GM12878 (cell line): Measurements from ENCODE around the gene RTEL1. TPM values are rescaled to one million over a fixed set of nuclear protein-coding genes. Genes with fewer than 3 reads are reported as not detected.
A peak's percentile ranks its signal among the peaks of the same experiment; 100 is the strongest.

Source experiments
- ATAC-seq: fragments of 200-7000 bp; cut with Tn5 transposase; 3 replicates; pipeline ENCODE4 v1.9.1; 2020; ENCODE audit warnings: mild to moderate bottlenecking, moderate library complexity
- BruUV-seq: library from RNA; stranded (reverse); fragments of 400-500 nt; replicated peaks from 2 replicates; lab custom pipeline; 2021; lab: Mats Ljungman, UMichigan
- CTCF ChIA-PET: fragments of 300-600 bp; sonication (Branson Sonifier 250); formaldehyde crosslinking; extraction: SDS; loops from one replicate; lab custom pipeline; 2021; ENCODE audit warnings: inconsistent platforms; lab: Yijun Ruan, JAX
- POLR2A ChIA-PET: fragments of 350-600 bp; formaldehyde crosslinking; extraction: SDS; loops from one replicate; lab custom pipeline; 2021; ENCODE audit warnings: inconsistent platforms; lab: Charles Lee
- RAD21 ChIA-PET: fragments of 300-600 bp; sonication (Branson Sonifier 250); formaldehyde crosslinking; loops from one replicate; lab custom pipeline; 2023; ENCODE audit warnings: antibody characterized with exemption; ENCODE audit not compliant: unreplicated experiment; lab: Charles Lee
- SMC1A ChIA-PET: fragments of 300-600 bp; sonication (Branson Sonifier 250); formaldehyde crosslinking; loops from one replicate; lab custom pipeline; 2023; ENCODE audit not compliant: unreplicated experiment, uncharacterized antibody; lab: Charles Lee
- DNase-seq: peaks from one replicate; pipeline ENCODE4 v3.0.0-alpha.2; 2011; ENCODE audit warnings: low read depth, low spot score
- FAIRE-seq: peaks from 3 replicates; lab custom pipeline; 2011; peaks lifted over from hg19 to GRCh38; lab: Jason Lieb, UNC
- H2AFZ ChIP-seq: 2 replicates; pipeline ENCODE4 v1.6.0; 2011; ENCODE audit warnings: low read depth, low read length, control low read depth; ENCODE audit not compliant: control insufficient read depth
- H3K27ac ChIP-seq: 2 replicates; pipeline ENCODE4 v1.5.1; 2011; ENCODE audit warnings: control low read depth; ENCODE audit not compliant: control insufficient read depth, insufficient read depth
- H3K27me3 ChIP-seq, 2 experiments: replicated peaks in 1 of 2; 2 replicates each; pipeline versions ENCODE4 v1.6.0 to v1.6.1; 2011; ENCODE audit warnings: low read length in 1 of 2; ENCODE audit not compliant: control insufficient read depth in 2 of 2, insufficient read depth in 2 of 2
- H3K36me3 ChIP-seq, 2 experiments: 2 replicates each; pipeline ENCODE4 v1.5.1; 2011; ENCODE audit warnings: low read length in 1 of 2; ENCODE audit not compliant: control insufficient read depth in 2 of 2, insufficient read depth in 2 of 2
- H3K4me1 ChIP-seq: 2 replicates; pipeline ENCODE4 v1.6.1; 2011; ENCODE audit warnings: mild to moderate bottlenecking, low read length, moderate library complexity, mixed read lengths; ENCODE audit not compliant: control insufficient read depth, insufficient read depth
- H3K4me2 ChIP-seq: 2 replicates; pipeline ENCODE4 v1.6.0; 2011; ENCODE audit warnings: control low read depth; ENCODE audit not compliant: control insufficient read depth, insufficient read depth
- H3K4me3 ChIP-seq: fragments of 200-600 bp; sonication (generic); 2 replicates; pipeline ENCODE4 v1.5.1; 2016
- H3K79me2 ChIP-seq: 2 replicates; pipeline ENCODE4 v1.6.0; 2011; ENCODE audit warnings: low read length; ENCODE audit not compliant: control insufficient read depth, insufficient read depth
- H3K9ac ChIP-seq: 2 replicates; pipeline ENCODE4 v1.8.0; 2011; ENCODE audit warnings: low read length, control low read depth, mixed read lengths; ENCODE audit not compliant: control insufficient read depth, insufficient read depth
- H3K9me3 ChIP-seq: replicated peaks from 3 replicates; pipeline ENCODE4 v1.5.1; 2011; ENCODE audit warnings: mild to moderate bottlenecking, low read length; ENCODE audit not compliant: control insufficient read depth, insufficient read depth
- H4K20me1 ChIP-seq: 2 replicates; pipeline ENCODE4 v1.6.0; 2011; ENCODE audit not compliant: control insufficient read depth, insufficient read depth
- ASH2L ChIP-seq: fragments of 300-600, 200-600 bp; sonication (generic); IDR thresholded peaks from 2 replicates; pipeline ENCODE4 v1.6.1; 2017; ENCODE audit warnings: low read depth, mild to moderate bottlenecking, borderline replicate concordance
- ATF7 ChIP-seq: fragments of 450-650 bp; IDR thresholded peaks from 2 replicates; pipeline ENCODE4 v1.6.1; 2016; ENCODE audit warnings: low read depth, mild to moderate bottlenecking
- CREB1 ChIP-seq: IDR thresholded peaks from 2 replicates; pipeline ENCODE4 v1.6.1; 2012; ENCODE audit warnings: low read depth, mild to moderate bottlenecking, inconsistent platforms
- EGR1 ChIP-seq, 2 experiments: IDR thresholded peaks; 1 replicate in 1 of 2; 2 replicates in 1 of 2; pipeline ENCODE4 v1.6.1; 2011 to 2012; ENCODE audit warnings: low read depth in 2 of 2, low read length in 2 of 2, borderline replicate concordance in 1 of 2, mild to moderate bottlenecking in 1 of 2, moderate library complexity in 1 of 2
- WGBS: methylation state at CpG from one replicate; pipeline ENCODE4 v1.1.6; 2016; ENCODE audit warnings: low lambda C conversion rate; ENCODE audit not compliant: insufficient replicate concordance, insufficient coverage; ENCODE audit errors: missing lambda C conversion rate; 5-methylcytosine and 5-hydroxymethylcytosine counted together
- in situ Hi-C: fragments of 300-500 bp; cut with MboI; formaldehyde crosslinking; loops from 9 replicates; pipeline ENCODE4 v1.14.3; 2018; ENCODE audit warnings: mixed read lengths
- intact Hi-C: fragments of 100-400 bp; cut with micrococcal nuclease; formaldehyde crosslinking; loops from one replicate; pipeline ENCODE4 v1.14.2; 2022; ENCODE audit not compliant: unreplicated experiment
- polyA plus RNA-seq, 11 experiments: library from polyadenylated mRNA; depleted of rRNA in 4 of 11; unstranded in 6 of 11; stranded (reverse) in 5 of 11; fragments of >200 nt; fragmentation: Nextera tagmentation in 4 of 11; fragmentation: Illumina TruSeq in 1 of 11; extraction: Ambion mirVana in 4 of 11; extraction: Trizol in 1 of 11; gene quantifications; 1 replicate in 1 of 11; 2 replicates in 10 of 11; pipeline versions ENCODE4 v1.2.1 to v1.2.3, GENCODE V29; 2011 to 2016; ENCODE audit warnings: inconsistent platforms in 2 of 11, missing spikeins in 2 of 11, low read depth in 1 of 11
- total RNA-seq, 4 experiments: library from RNA; depleted of rRNA in 3 of 4; stranded (reverse); fragments of >200 nt in 3 of 4; fragmentation: Illumina TruSeq in 1 of 4; extraction: Trizol in 1 of 4; gene quantifications; 2 replicates each; pipeline versions ENCODE4 v1.2.1 to v1.2.3, GENCODE V29; 2013 to 2021

Gene RTEL1
- total and polyA plus RNA-seq, 10 of the 15 experiments (the other 5 are each of a cell fraction or from before 2014, with no cell fraction given): 0.40 to 37.2 (median 15.6) TPM; not detected in 1

DNA sequence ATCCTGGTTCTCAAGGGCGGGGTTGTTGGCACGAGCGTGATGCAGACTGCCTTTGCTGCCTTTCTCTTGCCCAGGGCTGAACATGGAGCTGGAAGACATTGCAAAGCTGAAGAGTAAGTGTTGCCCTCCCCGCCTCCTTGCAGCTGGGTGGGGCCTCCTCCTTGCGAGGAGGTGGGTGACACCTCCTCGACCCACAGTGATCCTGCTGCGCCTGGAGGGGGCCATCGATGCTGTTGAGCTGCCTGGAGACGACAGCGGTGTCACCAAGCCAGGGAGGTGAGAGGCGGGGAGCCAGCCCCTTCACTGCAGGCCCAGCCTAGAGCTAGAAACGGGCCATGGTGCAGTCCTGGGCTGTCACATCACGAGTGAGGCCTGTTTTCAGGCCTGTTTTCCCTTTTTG lies 20.0 kb downstream of the RTEL1 start:
- no peak overlapping the region for H3K4me3 ChIP-seq
- H3K4me2 ChIP-seq: no peak overlapping the region
- FAIRE-seq: no peak
- in situ Hi-C loops (no loop called here), intact Hi-C loops (no loop called here)
- POLR2A ChIA-PET: no interaction called here
- CTCF ChIA-PET: interaction anchor here (0.8 kb wide), 1 partner anchor 107 kb away, joined by 4 read pairs; no protein-coding TSS in a partner anchor
- DNase-seq: no peak
- WGBS: 81% methylated on average over 13 of the region's 13 CpGs
- SMC1A ChIA-PET: no interaction called here
- BruUV-seq: no TSS peak
- H4K20me1 ChIP-seq: no peaks in the 10 kb centered on the region
- no peak overlapping the region for H2AFZ ChIP-seq
- H3K27ac ChIP-seq: no peak overlapping the region
- H3K79me2 ChIP-seq: no peaks in the 10 kb centered on the region
- peaks cover 1 to 4% of the 10 kb centered on the region in 2 experiments; a peak in 2 of 4 replicates for H3K36me3 ChIP-seq
- H3K9ac ChIP-seq: no peak overlapping the region
- RAD21 ChIA-PET: no interaction called here
- TF ChIP-seq ASH2L (no peak), ATF7 (no peak)
- no peaks in the 10 kb centered on the region for H3K27me3 ChIP-seq
- no peaks in the 10 kb centered on the region for H3K4me1 ChIP-seq
- H3K9me3 ChIP-seq: no peaks in the 10 kb centered on the region
- ATAC-seq: no peak

DNA sequence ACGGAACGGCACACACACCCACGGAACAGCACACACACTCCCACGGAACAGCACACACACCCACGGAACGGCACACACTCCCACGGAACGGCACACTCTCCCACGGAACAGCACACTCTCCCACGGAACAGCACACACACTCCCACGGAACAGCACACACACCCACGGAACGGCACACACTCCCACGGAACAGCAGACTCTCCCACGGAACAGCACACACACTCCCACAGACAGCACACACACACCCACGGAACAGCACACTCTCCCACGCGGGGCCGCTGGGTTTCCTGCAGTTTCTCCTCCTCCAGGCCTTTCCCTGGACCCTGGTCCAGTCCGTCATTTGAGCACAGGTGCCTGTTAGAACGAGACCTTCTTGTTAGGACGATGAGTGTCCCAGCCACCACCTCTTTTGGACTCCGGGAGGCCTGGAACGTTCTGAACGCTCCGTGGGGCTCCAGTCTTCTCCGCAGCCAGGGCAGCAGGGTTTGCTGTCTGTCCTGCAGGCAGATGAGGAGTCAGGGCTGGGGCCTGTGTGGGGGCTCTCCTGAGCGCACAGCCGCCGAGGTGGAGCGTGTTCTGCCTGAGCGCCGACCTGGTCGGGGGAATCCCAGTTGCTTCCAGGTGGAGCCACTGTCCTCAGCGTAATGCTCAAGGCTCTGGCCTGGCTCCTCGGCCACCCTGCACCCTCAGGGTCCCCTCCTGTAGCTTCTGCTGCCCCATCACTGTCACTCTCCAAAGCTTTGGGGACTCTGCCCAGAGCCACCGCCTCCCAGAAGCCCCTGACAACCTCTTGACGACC lies 20.8 kb downstream of the RTEL1 start:
- Histone ChIP-seq H3K36me3 (peaks cover 1 to 4% of the 10 kb centered on the region in 2 experiments; a peak in 2 of 4 replicates), H3K79me2 (no peaks in the 10 kb centered on the region), H3K27ac (no peak overlapping the region), H3K4me2 (no peak overlapping the region), H3K9me3 (no peaks in the 10 kb centered on the region), H3K4me3 (no peak overlapping the region), H3K27me3 (no peaks in the 10 kb centered on the region), H4K20me1 (no peaks in the 10 kb centered on the region), H3K9ac (no peak overlapping the region), H3K4me1 (no peaks in the 10 kb centered on the region), H2AFZ (no peak overlapping the region)
- no peak for FAIRE-seq
- CTCF ChIA-PET: interaction anchor here (0.8 kb wide), 1 partner anchor 106 kb away, joined by 4 read pairs; no protein-coding TSS in a partner anchor
- DNase-seq: no peak
- intact Hi-C loops: no loop called here
- POLR2A ChIA-PET: no interaction called here
- WGBS: 87% methylated on average over 31 of the region's 38 CpGs
- SMC1A ChIA-PET: no interaction called here
- in situ Hi-C loops: no loop called here
- BruUV-seq: no TSS peak
- ATAC-seq: no peak
- TF ChIP-seq CREB1 (no peak), EGR1 (IDR thresholded peaks at IDR 0.05; ENCODE audit: borderline replicate concordance in 1 of 2, low read depth in 2 of 2, low read length in 2 of 2) (0 out of 3 replicates have a peak, but pooled peaks of 1 of the 2 experiments have one; percentile 12)
- RAD21 ChIA-PET: no interaction called here
